Measurements from ENCODE around the gene PAFAH1B1.

Gene PAFAH1B1

GRCh38 chr17:2724784-2725164, 131.3 kb downstream of the PAFAH1B1 start:
- DNase-seq = no peak

- no peak for DNase-seq
Observed at GRCh38 chr17:2730764-2731353, 137.4 kb downstream of the PAFAH1B1 start.

GRCh38 chr17:2731807-2732206, 138.4 kb downstream of the PAFAH1B1 start:
- DNase-seq = no peak

- DNase-seq = no peak
Observed at GRCh38 chr17:2734939-2735338, 141.5 kb downstream of the PAFAH1B1 start.
